Cardiac muscle cell (in vitro differentiated cells and primary cell): ENCODE measurements around the gene SLC7A4. TPM values are rescaled to one million over a fixed set of nuclear protein-coding genes. Genes with fewer than 3 reads are reported as not detected.

Source experiments
- DNase-seq, 2 donors: peaks; one replicate each; pipeline versions ENCODE4 v3.0.0 to v3.0.0-alpha.2; 2010 to 2017; ENCODE audit warnings: low read depth in 1 of 2, low spot score in 1 of 2
- H3K27ac ChIP-seq: fragments of 200-600 bp; sonication (generic); 2 replicates; pipeline ENCODE4 v1.5.1; 2016
- H3K27me3 ChIP-seq: fragments of 200-600 bp; sonication (generic); 2 replicates; pipeline ENCODE4 v1.6.0; 2016; ENCODE audit warnings: control low read depth
- H3K36me3 ChIP-seq: fragments of 200-600 bp; sonication (generic); 2 replicates; pipeline ENCODE4 v1.5.1; 2016; ENCODE audit warnings: control low read depth
- H3K4me1 ChIP-seq: fragments of 200-600 bp; sonication (generic); 2 replicates; pipeline ENCODE4 v1.8.1; 2017; ENCODE audit warnings: low read depth, mild to moderate bottlenecking, mixed run types
- H3K4me3 ChIP-seq: fragments of 200-600 bp; sonication (generic); 2 replicates; pipeline ENCODE4 v1.5.1; 2016; ENCODE audit warnings: mild to moderate bottlenecking
- H3K9me3 ChIP-seq: fragments of 200-600 bp; sonication (generic); 2 replicates; pipeline ENCODE4 v1.5.1; 2017; ENCODE audit warnings: low read depth, mild to moderate bottlenecking, control low read depth
- polyA plus RNA-seq: library from polyadenylated mRNA; unstranded; fragments of >200 nt; fragmentation: Nextera tagmentation; extraction: Ambion mirVana; gene quantifications from 2 replicates; pipeline ENCODE4 v1.2.1, GENCODE V29; 2016
- total RNA-seq: library from RNA; depleted of rRNA; stranded (reverse); fragments of >200 nt; gene quantifications from 2 replicates; pipeline ENCODE4 v1.2.3, GENCODE V29; 2016
- TF ChIP-seq, protein P1 (sequence below): IDR thresholded peaks from 2 replicates; pipeline ENCODE4 v1.5.1; 2012; ENCODE audit warnings: low read depth, mild to moderate bottlenecking, low read length

The SLC7A4 gene
- total and polyA plus RNA-seq, 2 experiments from 2014 or later = 1.8 to 4.4 TPM

DNA sequence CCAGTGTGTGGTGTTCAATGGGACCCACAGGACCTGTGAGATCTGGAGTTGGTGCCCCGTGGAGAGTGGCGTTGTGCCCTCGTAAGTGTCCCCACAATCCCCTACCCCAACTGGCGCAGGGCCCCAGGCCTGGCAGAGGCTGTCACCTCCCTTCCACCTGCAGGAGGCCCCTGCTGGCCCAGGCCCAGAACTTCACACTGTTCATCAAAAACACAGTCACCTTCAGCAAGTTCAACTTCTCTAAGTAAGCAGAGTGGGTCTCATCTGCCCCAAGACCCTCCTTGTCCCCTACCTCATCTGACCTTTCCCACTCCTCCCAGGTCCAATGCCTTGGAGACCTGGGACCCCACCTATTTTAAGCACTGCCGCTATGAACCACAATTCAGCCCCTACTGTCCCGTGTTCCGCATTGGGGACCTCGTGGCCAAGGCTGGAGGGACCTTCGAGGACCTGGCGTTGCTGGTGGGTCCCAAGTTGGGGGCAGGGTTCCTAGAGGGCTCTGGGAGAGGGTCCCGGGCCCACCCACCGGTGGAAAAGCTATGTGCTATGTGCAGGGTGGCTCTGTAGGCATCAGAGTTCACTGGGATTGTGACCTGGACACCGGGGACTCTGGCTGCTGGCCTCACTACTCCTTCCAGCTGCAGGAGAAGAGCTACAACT is 9.3 kb downstream of the SLC7A4 start:
- H3K36me3 ChIP-seq = no peaks in the 10 kb centered on the region
- H3K9me3 ChIP-seq = no peaks in the 10 kb centered on the region
- H3K27ac ChIP-seq = no peak overlapping the region
- no peaks in the 10 kb centered on the region for H3K4me1 ChIP-seq
- no peaks in the 10 kb centered on the region for H3K27me3 ChIP-seq
- TF ChIP-seq, protein P1, sequence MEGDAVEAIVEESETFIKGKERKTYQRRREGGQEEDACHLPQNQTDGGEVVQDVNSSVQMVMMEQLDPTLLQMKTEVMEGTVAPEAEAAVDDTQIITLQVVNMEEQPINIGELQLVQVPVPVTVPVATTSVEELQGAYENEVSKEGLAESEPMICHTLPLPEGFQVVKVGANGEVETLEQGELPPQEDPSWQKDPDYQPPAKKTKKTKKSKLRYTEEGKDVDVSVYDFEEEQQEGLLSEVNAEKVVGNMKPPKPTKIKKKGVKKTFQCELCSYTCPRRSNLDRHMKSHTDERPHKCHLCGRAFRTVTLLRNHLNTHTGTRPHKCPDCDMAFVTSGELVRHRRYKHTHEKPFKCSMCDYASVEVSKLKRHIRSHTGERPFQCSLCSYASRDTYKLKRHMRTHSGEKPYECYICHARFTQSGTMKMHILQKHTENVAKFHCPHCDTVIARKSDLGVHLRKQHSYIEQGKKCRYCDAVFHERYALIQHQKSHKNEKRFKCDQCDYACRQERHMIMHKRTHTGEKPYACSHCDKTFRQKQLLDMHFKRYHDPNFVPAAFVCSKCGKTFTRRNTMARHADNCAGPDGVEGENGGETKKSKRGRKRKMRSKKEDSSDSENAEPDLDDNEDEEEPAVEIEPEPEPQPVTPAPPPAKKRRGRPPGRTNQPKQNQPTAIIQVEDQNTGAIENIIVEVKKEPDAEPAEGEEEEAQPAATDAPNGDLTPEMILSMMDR = no peak
- no peak for DNase-seq
- H3K4me3 ChIP-seq = no peak overlapping the region

DNA sequence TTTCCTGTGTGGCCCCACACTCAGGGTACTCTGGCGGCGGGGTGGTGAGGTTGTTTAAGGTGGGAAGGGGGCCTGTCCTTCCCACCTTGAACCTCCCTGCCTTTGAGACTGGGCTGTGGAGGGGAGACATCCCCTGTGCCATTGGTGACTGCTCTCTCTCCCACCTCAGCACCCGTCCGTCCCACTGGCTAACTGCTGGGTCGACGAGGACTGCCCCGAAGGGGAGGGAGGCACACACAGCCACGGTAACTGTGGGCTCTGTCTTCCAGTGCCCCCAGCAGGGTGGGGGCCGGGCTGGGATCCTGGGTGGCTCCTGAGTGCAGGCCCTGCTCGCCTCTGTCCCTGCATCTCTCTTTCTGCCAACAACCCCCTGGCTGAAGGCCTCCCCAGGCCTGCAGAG is 9.9 kb downstream of the SLC7A4 start:
- Histone ChIP-seq H3K4me3 (no peak overlapping the region), H3K27ac (no peak overlapping the region), H3K9me3 (no peaks in the 10 kb centered on the region), H3K27me3 (no peaks in the 10 kb centered on the region), H3K4me1 (no peaks in the 10 kb centered on the region), H3K36me3 (no peaks in the 10 kb centered on the region)
- TF ChIP-seq, protein P1 = no peak
- DNase-seq = no peak

DNA sequence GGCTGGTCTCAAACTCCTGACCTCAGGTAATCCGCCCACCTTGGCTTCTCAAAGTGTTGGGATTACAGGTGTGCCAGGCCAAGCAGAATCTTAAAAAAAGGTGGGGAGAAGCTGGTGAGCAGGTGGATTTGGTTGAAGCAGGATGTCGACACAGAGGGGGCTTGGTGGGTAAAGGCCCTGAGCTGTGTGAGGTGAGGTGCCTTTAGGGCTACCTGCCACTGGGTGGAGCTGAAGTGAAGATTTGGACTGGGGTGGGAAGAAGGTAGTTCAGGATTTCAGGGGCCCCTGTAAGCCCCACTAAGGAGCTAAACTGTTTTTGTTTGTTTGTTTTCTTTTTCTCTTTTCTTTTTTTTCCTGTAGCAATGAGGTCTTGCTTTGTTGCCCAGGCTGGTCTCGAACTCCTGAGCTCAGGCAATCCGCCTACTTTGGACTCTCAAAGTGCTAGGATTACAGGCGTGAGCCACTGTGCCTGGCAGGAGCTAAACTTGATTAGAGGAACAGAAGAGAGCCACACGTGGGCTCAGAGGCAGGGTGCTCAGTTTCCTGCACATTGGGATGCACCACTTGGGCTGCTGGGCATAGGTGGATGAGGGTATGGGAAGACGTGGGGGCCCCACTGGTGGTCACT is 11.4 kb downstream of the SLC7A4 start:
- peak; percentile 29 for DNase-seq
- H3K4me1 ChIP-seq = peaks cover 3% of the 10 kb centered on the region
- no peak overlapping the region for H3K4me3 ChIP-seq
- TF ChIP-seq, protein P1 = peak; percentile 51
- H3K36me3 ChIP-seq = no peaks in the 10 kb centered on the region
- H3K9me3 ChIP-seq = no peaks in the 10 kb centered on the region
- H3K27me3 ChIP-seq = no peaks in the 10 kb centered on the region
- H3K27ac ChIP-seq = no peak overlapping the region

DNA sequence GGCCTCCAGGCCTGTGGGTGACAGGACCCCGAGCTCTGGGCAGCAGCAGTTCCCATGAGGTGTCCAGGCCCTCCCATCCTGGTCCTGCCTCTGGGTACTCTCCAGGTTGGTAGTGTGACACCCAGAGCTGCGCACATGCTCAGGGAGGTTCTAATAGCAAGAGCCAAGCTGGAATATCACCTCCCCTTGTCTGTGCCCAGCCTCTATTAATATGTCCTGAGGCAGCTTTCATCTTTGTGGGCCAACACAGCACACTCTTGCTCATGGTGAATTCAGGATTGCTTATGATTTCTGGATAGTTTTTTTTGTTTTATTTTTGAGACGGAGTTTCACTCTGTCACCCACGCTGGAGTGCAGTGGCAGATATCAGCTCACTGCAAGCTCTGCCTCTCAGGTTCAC is 14.0 kb downstream of the SLC7A4 start:
- Histone ChIP-seq H3K9me3 (no peaks in the 10 kb centered on the region), H3K36me3 (no peaks in the 10 kb centered on the region), H3K4me3 (no peak overlapping the region), H3K27me3 (no peaks in the 10 kb centered on the region), H3K27ac (no peak overlapping the region), H3K4me1 (peaks cover 11% of the 10 kb centered on the region)
- no peak for DNase-seq
- TF ChIP-seq, protein P1 = no peak

DNA sequence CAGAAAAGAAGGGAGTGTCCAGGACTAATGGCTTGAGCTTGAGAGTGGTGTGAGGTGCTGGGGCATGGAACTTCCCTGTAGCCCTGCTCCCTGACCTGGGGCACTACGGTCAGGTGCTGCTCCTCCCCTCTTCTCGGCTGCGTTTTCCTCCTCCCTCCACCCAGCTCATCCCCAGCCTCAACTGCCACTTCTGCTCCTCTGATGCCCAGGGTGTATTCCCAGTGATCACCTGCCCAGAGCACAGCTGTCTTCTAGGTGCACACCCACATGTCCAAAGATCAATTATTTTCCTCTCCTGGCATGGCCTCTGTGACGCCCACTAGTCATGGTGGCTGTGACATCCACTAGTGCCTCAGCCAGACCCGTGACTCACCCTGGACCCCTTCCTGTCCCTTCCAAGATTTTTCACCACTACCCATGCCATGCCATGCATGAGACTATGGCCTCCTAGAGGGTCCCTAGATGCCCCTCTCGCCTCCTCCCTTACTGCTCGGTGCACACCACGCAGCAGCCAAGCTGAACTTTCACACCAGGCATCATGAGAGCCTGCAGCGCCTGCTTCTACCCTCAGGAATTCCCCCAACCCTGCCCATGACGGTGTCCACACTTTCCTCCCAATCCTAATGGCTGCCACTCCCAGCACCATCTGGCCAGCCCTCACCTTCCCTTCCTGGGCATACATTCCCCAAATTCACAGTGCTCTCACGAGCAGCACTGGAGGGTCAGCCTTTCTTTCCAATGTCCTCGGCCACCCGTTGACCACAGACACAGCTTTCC is 15.5 kb downstream of the SLC7A4 start:
- no peak overlapping the region for H3K4me3 ChIP-seq
- no peaks in the 10 kb centered on the region for H3K9me3 ChIP-seq
- DNase-seq = no peak
- H3K36me3 ChIP-seq = no peaks in the 10 kb centered on the region
- H3K27ac ChIP-seq = peak overlapping the region; percentile 52
- H3K27me3 ChIP-seq = no peaks in the 10 kb centered on the region
- TF ChIP-seq, protein P1 = no peak
- H3K4me1 ChIP-seq = peaks cover 18% of the 10 kb centered on the region
